NB4 (cell line): Measurements from ENCODE around the gene DPP7.

ENCODE experiments used
- DNase-seq: peaks from one replicate; pipeline ENCODE4 v3.0.0; 2010; ENCODE audit warnings: low read depth
- H3K4me3 ChIP-seq: one replicate; pipeline ENCODE4 v1.5.1; 2011; ENCODE audit warnings: mild to moderate bottlenecking, low read depth, low read length, moderate library complexity
- CTCF ChIP-seq: IDR thresholded peaks from one replicate; pipeline ENCODE4 v1.5.1; 2012; ENCODE audit warnings: low read depth, low read length
- MAX ChIP-seq: IDR thresholded peaks from 2 replicates; pipeline ENCODE4 v1.6.1; 2011; ENCODE audit warnings: low read depth, low read length
- MYC ChIP-seq: IDR thresholded peaks from 2 replicates; pipeline ENCODE4 v1.6.1; 2011; ENCODE audit warnings: low read depth, low read length
- POLR2A ChIP-seq: IDR thresholded peaks from 2 replicates; pipeline ENCODE4 v1.6.1; 2011; ENCODE audit warnings: mild to moderate bottlenecking; ENCODE audit not compliant: insufficient read length; ENCODE audit errors: extremely low read depth

The DPP7 gene

GRCh38 chr9:137099231-137099630 lies 15.3 kb downstream of the DPP7 start:
- TF ChIP-seq MYC: no peak
- TF ChIP-seq CTCF: no peak
- TF ChIP-seq MAX: no peak
- no peak for TF ChIP-seq POLR2A
- DNase-seq: no peak

GRCh38 chr9:137097761-137098462 lies 16.6 kb downstream of the DPP7 start:
- H3K4me3 ChIP-seq: no peak overlapping the region
- TF ChIP-seq POLR2A (no peak), MAX (peak; percentile 32; the same call in 1 of the 2 replicates)
- DNase-seq: no peak

More at GRCh38 chr9:137099231-137099630, 15.3 kb downstream of the DPP7 start:
- H3K4me3 ChIP-seq: no peak overlapping the region

GRCh38 chr9:137096785-137097546 lies 17.6 kb downstream of the DPP7 start:
- TF ChIP-seq POLR2A (no peak), MYC (peak; percentile 60), MAX (no peak; the same call in 1 of the 2 replicates)
- H3K4me3 ChIP-seq: peak overlapping the region; percentile 36
- DNase-seq: peak; percentile 75

- TF ChIP-seq MYC (no peak), POLR2A (no peak), CTCF (peak; percentile 22), MAX (peak; percentile 56; the same call in 1 of the 2 replicates)
- H3K4me3 ChIP-seq: peak overlapping the region; percentile 36
- DNase-seq: peak; percentile 74
These were observed 18.6 kb downstream of the DPP7 start for GRCh38 chr9:137095664-137096517.

GRCh38 chr9:137089232-137089947 lies 25.1 kb downstream of the DPP7 start:
- TF ChIP-seq MYC: no peak
- H3K4me3 ChIP-seq: no peak overlapping the region
- DNase-seq: no peak

GRCh38 chr9:137088121-137088520 lies 26.4 kb downstream of the DPP7 start:
- H3K4me3 ChIP-seq: peak overlapping the region; percentile 73
- DNase-seq: no peak

More at GRCh38 chr9:137088121-137088520, 26.4 kb downstream of the DPP7 start:
- TF ChIP-seq CTCF (no peak), MYC (no peak)
